PC-9 (cell line): Measurements from ENCODE around the gene CDX1.

Source experiments
- EZH2 ChIP-seq: fragments of 200-600 bp; sonication (generic); IDR thresholded peaks from 2 replicates; pipeline ENCODE4 v1.8.0; 2017; ENCODE audit warnings: antibody characterized with exemption, low read depth
- TF ChIP-seq, protein P1 (sequence below): fragments of 200-600 bp; sonication (generic); conservative IDR thresholded peaks from 2 replicates; pipeline ENCODE4 v1.6.1; 2017; ENCODE audit warnings: mixed run types, antibody characterized with exemption, mild to moderate bottlenecking, moderate library complexity

GRCh38 chr5:150172556-150172955 lies 6.0 kb downstream of the CDX1 start:
- TF ChIP-seq, protein P1, sequence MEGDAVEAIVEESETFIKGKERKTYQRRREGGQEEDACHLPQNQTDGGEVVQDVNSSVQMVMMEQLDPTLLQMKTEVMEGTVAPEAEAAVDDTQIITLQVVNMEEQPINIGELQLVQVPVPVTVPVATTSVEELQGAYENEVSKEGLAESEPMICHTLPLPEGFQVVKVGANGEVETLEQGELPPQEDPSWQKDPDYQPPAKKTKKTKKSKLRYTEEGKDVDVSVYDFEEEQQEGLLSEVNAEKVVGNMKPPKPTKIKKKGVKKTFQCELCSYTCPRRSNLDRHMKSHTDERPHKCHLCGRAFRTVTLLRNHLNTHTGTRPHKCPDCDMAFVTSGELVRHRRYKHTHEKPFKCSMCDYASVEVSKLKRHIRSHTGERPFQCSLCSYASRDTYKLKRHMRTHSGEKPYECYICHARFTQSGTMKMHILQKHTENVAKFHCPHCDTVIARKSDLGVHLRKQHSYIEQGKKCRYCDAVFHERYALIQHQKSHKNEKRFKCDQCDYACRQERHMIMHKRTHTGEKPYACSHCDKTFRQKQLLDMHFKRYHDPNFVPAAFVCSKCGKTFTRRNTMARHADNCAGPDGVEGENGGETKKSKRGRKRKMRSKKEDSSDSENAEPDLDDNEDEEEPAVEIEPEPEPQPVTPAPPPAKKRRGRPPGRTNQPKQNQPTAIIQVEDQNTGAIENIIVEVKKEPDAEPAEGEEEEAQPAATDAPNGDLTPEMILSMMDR, result no peak
- no peak for TF ChIP-seq EZH2
